K562 (cell line): ENCODE results near the gene RTN4. TPM values are rescaled to one million over a fixed set of nuclear protein-coding genes. Genes with fewer than 3 reads are reported as not detected.

Source experiments
- ATAC-seq: fragments of 200-7000 bp; cut with Tn5 transposase; 3 replicates; pipeline ENCODE4 v1.9.1; 2020; ENCODE audit warnings: moderate library complexity
- BruUV-seq: library from RNA; stranded (reverse); fragments of 400-500 nt; replicated peaks from 2 replicates; lab custom pipeline; 2021; lab: Mats Ljungman, UMichigan
- CTCF ChIA-PET: fragments of 300-600 bp; formaldehyde crosslinking; extraction: SDS; loops from one replicate; lab custom pipeline; 2021; ENCODE audit warnings: low intra/inter-chr PET ratio; lab: Yijun Ruan, JAX
- POLR2A ChIA-PET: fragments of 300-600, 350-650 bp; sonication (Branson Sonifier 250); formaldehyde crosslinking; extraction: SDS; loops from one replicate; lab custom pipeline; 2021; ENCODE audit warnings: antibody characterized with exemption, inconsistent platforms; lab: Yijun Ruan, JAX
- DNase-seq, 4 experiments: peaks; one replicate each; pipeline versions ENCODE4 v3.0.0 to v3.0.0-alpha.2; 2011 to 2018; ENCODE audit warnings: low spot score in 3 of 4, mixed read lengths in 3 of 4; ENCODE audit errors: extremely low read depth in 1 of 4
- FAIRE-seq: peaks from 2 replicates; lab custom pipeline; 2011; peaks lifted over from hg19 to GRCh38; lab: Jason Lieb, UNC
- H2AFZ ChIP-seq: 2 replicates; pipeline ENCODE4 v1.6.0; 2011; ENCODE audit warnings: low read depth, low read length, control low read depth, inconsistent platforms
- H3K27ac ChIP-seq: fragments of 200-600 bp; 3 replicates; pipeline ENCODE4 v1.8.0; 2011; ENCODE audit warnings: low read depth, mild to moderate bottlenecking, control low read depth, inconsistent platforms, low read length, moderate library complexity, mixed read lengths; ENCODE audit errors: extremely low read depth
- H3K27me3 ChIP-seq, 2 experiments: fragments of 300-600 bp in 1 of 2; 2 replicates in 1 of 2; 3 replicates in 1 of 2; pipeline versions ENCODE4 v1.6.0 to v1.8.0; 2011; ENCODE audit warnings: inconsistent platforms in 2 of 2, low read length in 2 of 2, mild to moderate bottlenecking in 1 of 2, mixed read lengths in 1 of 2, moderate library complexity in 1 of 2; ENCODE audit not compliant: control insufficient read depth in 2 of 2, insufficient read depth in 2 of 2
- H3K36me3 ChIP-seq: fragments of 300-600 bp; 3 replicates; pipeline ENCODE4 v1.8.0; 2011; ENCODE audit warnings: mild to moderate bottlenecking, low read length, inconsistent platforms; ENCODE audit not compliant: control insufficient read depth, insufficient read depth
- H3K4me1 ChIP-seq, 2 experiments: fragments of 200-600 bp in 1 of 2; replicated peaks in 1 of 2; 2 replicates in 1 of 2; 3 replicates in 1 of 2; pipeline versions ENCODE4 v1.5.1 to v1.8.0; 2011; ENCODE audit warnings: inconsistent platforms in 2 of 2, low read length in 2 of 2, mild to moderate bottlenecking in 1 of 2, mixed read lengths in 1 of 2, moderate library complexity in 1 of 2; ENCODE audit not compliant: control insufficient read depth in 2 of 2, insufficient read depth in 2 of 2
- H3K4me2 ChIP-seq: 2 replicates; pipeline ENCODE4 v1.6.1; 2011; ENCODE audit warnings: low read length, control low read depth, inconsistent platforms, mixed read lengths; ENCODE audit not compliant: insufficient read depth
- H3K4me3 ChIP-seq: fragments of 200-600 bp; sonication (generic), shearing (Covaris generic); 2 replicates; pipeline ENCODE4 v1.5.1; 2016; ENCODE audit warnings: control low read depth, inconsistent platforms
- H3K79me2 ChIP-seq: fragments of 200-600 bp; 3 replicates; pipeline ENCODE4 v1.8.0; 2011; ENCODE audit warnings: low read length, inconsistent platforms; ENCODE audit not compliant: control insufficient read depth, insufficient read depth
- H3K9ac ChIP-seq, 2 experiments: 2 replicates each; pipeline versions ENCODE4 v1.6.0 to v1.6.1; 2011; ENCODE audit warnings: low read depth in 2 of 2, low read length in 2 of 2, control low read depth in 1 of 2, inconsistent platforms in 1 of 2, mild to moderate bottlenecking in 1 of 2, mixed read lengths in 1 of 2; ENCODE audit not compliant: insufficient read depth in 1 of 2
- H3K9me1 ChIP-seq: one replicate; pipeline ENCODE4 v1.6.0; 2011; ENCODE audit warnings: inconsistent platforms, mild to moderate bottlenecking, low read length, moderate library complexity; ENCODE audit not compliant: control insufficient read depth, insufficient read depth
- H3K9me3 ChIP-seq: replicated peaks from 2 replicates; pipeline ENCODE4 v1.5.1; 2011; ENCODE audit warnings: low read depth, low read length, inconsistent platforms; ENCODE audit not compliant: control insufficient read depth, insufficient read depth
- H4K20me1 ChIP-seq: replicated peaks from 2 replicates; pipeline ENCODE4 v1.6.1; 2011; ENCODE audit warnings: low read length, inconsistent platforms, mixed read lengths; ENCODE audit not compliant: control insufficient read depth, insufficient read depth
- BMI1 ChIP-seq: fragments of 150-350 bp; IDR thresholded peaks from 2 replicates; pipeline ENCODE4 v1.6.1; 2014; ENCODE audit warnings: low read length
- FOXK2 ChIP-seq, 2 experiments: fragments of 450-650 bp; IDR thresholded peaks in 1 of 2; conservative IDR thresholded peaks in 1 of 2; 2 replicates each; pipeline ENCODE4 v1.6.1; 2016; ENCODE audit warnings: low read depth in 2 of 2, mild to moderate bottlenecking in 1 of 2
- FUS ChIP-seq: fragments of 200-400 bp; formaldehyde crosslinking; optimal IDR thresholded peaks from 2 replicates; pipeline ENCODE3; 2017; ENCODE audit warnings: low read depth, low read length
- LCOR ChIP-seq: sonication (generic); formaldehyde crosslinking; IDR thresholded peaks from 2 replicates; pipeline ENCODE4 v1.8.0; 2022; ENCODE audit warnings: mild to moderate bottlenecking, missing genetic modification reagents
- POLR2AphosphoS2 ChIP-seq: IDR thresholded peaks from 2 replicates; pipeline ENCODE4 v1.6.1; 2012; ENCODE audit warnings: low read length, improper control_type of control experiment
- POLR2G ChIP-seq: fragments of 200-400 bp; formaldehyde crosslinking; IDR thresholded peaks from 2 replicates; pipeline ENCODE4 v1.6.1; 2017; ENCODE audit warnings: low read depth, mild to moderate bottlenecking, antibody characterized with exemption, low read length, moderate library complexity
- RBM22 ChIP-seq: fragments of 200-400 bp; formaldehyde crosslinking; IDR thresholded peaks from 2 replicates; pipeline ENCODE4 v1.6.1; 2018; ENCODE audit warnings: low read length, low read depth; ENCODE audit not compliant: poor library complexity, severe bottlenecking
- SMAD1 ChIP-seq: fragments of 150-350 bp; IDR thresholded peaks from 2 replicates; pipeline ENCODE4 v1.6.1; 2014; ENCODE audit warnings: low read length, low read depth; ENCODE audit not compliant: partially characterized antibody
- TBP ChIP-seq: optimal IDR thresholded peaks from 2 replicates; pipeline ENCODE3; 2011; ENCODE audit warnings: low read depth, low read length, improper control_type of control experiment
- ZNF232 ChIP-seq: sonication (generic); formaldehyde crosslinking; IDR thresholded peaks from 2 replicates; pipeline ENCODE4 v1.8.0; 2022; ENCODE audit warnings: mild to moderate bottlenecking, missing genetic modification reagents
- WGBS: fragments of 100-300 bp; shearing (Covaris generic); methylation state at CpG from one replicate; pipeline ENCODE4 v1.1.6; 2016; ENCODE audit warnings: low coverage, mixed read lengths; ENCODE audit not compliant: insufficient coverage; ENCODE audit errors: missing lambda C conversion rate; 5-methylcytosine and 5-hydroxymethylcytosine counted together
- in situ Hi-C: fragments of 300-500 bp; cut with MboI; formaldehyde crosslinking; loops from 4 replicates; pipeline ENCODE4 v1.15.0; 2018; ENCODE audit warnings: inconsistent platforms, mixed read lengths
- intact Hi-C: fragments of 100-400 bp; cut with micrococcal nuclease; formaldehyde crosslinking; loops from 2 replicates; pipeline ENCODE4 v1.14.2; 2022
- polyA plus RNA-seq, 8 experiments: library from polyadenylated mRNA; depleted of rRNA in 4 of 8; stranded (reverse) in 5 of 8; unstranded in 3 of 8; fragments of >200 nt; fragmentation: Nextera tagmentation in 2 of 8; fragmentation: Illumina TruSeq in 1 of 8; extraction: Ambion mirVana in 2 of 8; extraction: Trizol in 1 of 8; gene quantifications; 2 replicates each; pipeline versions ENCODE4 v1.2.1 to v1.2.3, GENCODE V29; 2011 to 2014; ENCODE audit warnings: inconsistent platforms in 1 of 8, missing spikeins in 1 of 8
- total RNA-seq, 7 experiments: library from RNA; depleted of rRNA in 6 of 7; stranded (reverse); fragments of >200 nt in 6 of 7; fragmentation: Illumina TruSeq in 2 of 7; extraction: Trizol in 2 of 7; gene quantifications; 2 replicates each; pipeline versions ENCODE4 v1.2.1 to v1.2.3, GENCODE V29; 2011 to 2021; ENCODE audit warnings: low replicate concordance in 1 of 7
- TF ChIP-seq, protein P1 (sequence below): fragments of 250-450 bp; sonication (Bioruptor Pico); IDR thresholded peaks from 2 replicates; pipeline ENCODE4 v1.5.0; 2021
- TF ChIP-seq, protein P2 (sequence below): IDR thresholded peaks from 3 replicates; pipeline ENCODE4 v1.6.1; 2011; ENCODE audit warnings: borderline replicate concordance, mild to moderate bottlenecking; ENCODE audit not compliant: insufficient read length, insufficient read depth

Gene RTN4
- total and polyA plus RNA-seq, 9 of the 15 experiments (the other 6 are each of a cell fraction or from before 2014, with no cell fraction given): 73.0 to 248 (median 116) TPM

DNA sequence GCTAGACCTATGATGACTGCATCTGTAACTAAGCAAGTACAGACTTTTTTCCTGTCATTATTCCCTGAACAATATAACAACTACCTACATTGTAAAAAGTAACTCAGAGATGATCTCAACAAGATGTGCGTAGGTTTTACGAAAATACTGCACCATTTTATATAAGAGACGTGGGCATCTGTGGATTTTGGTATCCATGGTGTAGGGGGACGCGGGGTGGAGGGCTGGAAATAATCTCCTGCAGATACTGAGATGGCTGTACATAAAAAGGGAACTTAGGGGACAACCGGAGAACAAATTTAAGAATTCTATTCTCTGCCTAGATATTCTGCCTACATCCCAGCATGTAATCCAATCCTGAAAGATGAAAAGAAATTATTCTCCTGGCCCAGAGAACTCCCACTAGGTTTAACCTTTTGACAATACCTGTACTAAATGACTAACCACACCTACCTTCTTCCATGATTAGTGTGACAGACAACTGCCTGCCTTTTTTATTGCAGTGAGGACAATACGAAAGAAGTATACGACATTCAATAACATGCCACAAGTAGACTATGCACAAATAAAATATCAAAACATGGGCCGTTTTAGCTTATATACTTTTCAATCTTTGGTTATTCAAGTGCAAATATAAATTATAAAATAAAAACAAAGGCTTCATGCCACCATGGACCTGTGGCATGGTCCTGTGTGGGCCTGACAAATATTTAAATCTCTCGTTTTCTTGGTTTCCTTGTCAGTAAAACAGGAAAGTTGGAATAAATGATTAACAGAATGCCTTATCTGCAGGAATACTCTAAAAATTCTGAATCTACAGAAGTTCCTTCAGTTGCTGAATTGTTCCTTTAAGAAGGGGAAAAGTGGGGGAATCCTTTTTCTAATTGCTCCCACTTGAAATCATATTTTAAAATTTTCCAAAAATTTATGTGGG is 46.3 kb downstream of the RTN4 start:
- POLR2A ChIA-PET: interaction anchor here (0.6 to 4.0 kb wide), 3 partner anchors 9 to 415 kb away, joined by 3 to 14 read pairs (median 4); no protein-coding TSS in a partner anchor
- BruUV-seq: no TSS peak
- intact Hi-C loops: no loop called here

More for the DNA sequence above, 46.3 kb downstream of the RTN4 start:
- H3K9ac ChIP-seq: no peak overlapping the region
- H3K4me2 ChIP-seq: no peak overlapping the region
- H3K79me2 ChIP-seq: peaks cover 100% of the 10 kb centered on the region
- no peaks in the 10 kb centered on the region for H3K27me3 ChIP-seq
- no peaks in the 10 kb centered on the region for H3K9me3 ChIP-seq
- H3K27ac ChIP-seq: peak overlapping the region; percentile 17; the same call in 1 of the 3 replicates
- TF ChIP-seq FOXK2 (conservative IDR thresholded peaks at IDR 0.05 in 1 of 2, IDR thresholded peaks at IDR 0.05 in 1 of 2; ENCODE audit: low read depth in 2 of 2) (no peak), POLR2AphosphoS2 (peak; percentile 21; the same call in 1 of the 2 replicates), ZNF232 (CRISPR knock-in tag) (no peak), TBP (no peak), POLR2G (peak; percentile 45; the same call in 1 of the 2 replicates), SMAD1 (no peak), FUS (no peak), RBM22 (peak; percentile 60), BMI1 (no peak), LCOR (CRISPR knock-in tag) (no peak)
- TF ChIP-seq, protein P1, sequence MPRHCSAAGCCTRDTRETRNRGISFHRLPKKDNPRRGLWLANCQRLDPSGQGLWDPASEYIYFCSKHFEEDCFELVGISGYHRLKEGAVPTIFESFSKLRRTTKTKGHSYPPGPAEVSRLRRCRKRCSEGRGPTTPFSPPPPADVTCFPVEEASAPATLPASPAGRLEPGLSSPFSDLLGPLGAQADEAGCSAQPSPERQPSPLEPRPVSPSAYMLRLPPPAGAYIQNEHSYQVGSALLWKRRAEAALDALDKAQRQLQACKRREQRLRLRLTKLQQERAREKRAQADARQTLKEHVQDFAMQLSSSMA (CRISPR knock-in tag): no peak
- TF ChIP-seq, protein P2, sequence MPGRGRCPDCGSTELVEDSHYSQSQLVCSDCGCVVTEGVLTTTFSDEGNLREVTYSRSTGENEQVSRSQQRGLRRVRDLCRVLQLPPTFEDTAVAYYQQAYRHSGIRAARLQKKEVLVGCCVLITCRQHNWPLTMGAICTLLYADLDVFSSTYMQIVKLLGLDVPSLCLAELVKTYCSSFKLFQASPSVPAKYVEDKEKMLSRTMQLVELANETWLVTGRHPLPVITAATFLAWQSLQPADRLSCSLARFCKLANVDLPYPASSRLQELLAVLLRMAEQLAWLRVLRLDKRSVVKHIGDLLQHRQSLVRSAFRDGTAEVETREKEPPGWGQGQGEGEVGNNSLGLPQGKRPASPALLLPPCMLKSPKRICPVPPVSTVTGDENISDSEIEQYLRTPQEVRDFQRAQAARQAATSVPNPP: no peak
- 83% methylated on average over 10 of the region's 10 CpGs for WGBS
- H4K20me1 ChIP-seq: peaks cover 47% of the 10 kb centered on the region
- peaks cover 0 to 57% of the 10 kb centered on the region in 2 experiments; a peak in 3 of 5 replicates for H3K4me1 ChIP-seq
- FAIRE-seq: no peak
- in situ Hi-C loops: no loop called here
- peak; percentile 1; the same call in 1 of the 3 replicates for ATAC-seq
- H3K9me1 ChIP-seq: no peaks in the 10 kb centered on the region
- DNase-seq: no peak
- H2AFZ ChIP-seq: no peak overlapping the region
- CTCF ChIA-PET: no interaction called here
- H3K4me3 ChIP-seq: no peak overlapping the region
- H3K36me3 ChIP-seq: peaks cover 2% of the 10 kb centered on the region; the same call in 1 of the 3 replicates
